ENCODE data around the gene LETM1. TPM values are rescaled to one million over a fixed set of nuclear protein-coding genes. Genes with fewer than 3 reads are reported as not detected.
"Not testable (repeated sequence)": the region's sequence is repeated elsewhere in the genome, so short reads cannot be mapped to it uniquely, and the experiment has no call there.

Gene LETM1
- total RNA-seq, 1 experiment from 2014 or later, result 63.9 TPM

DNA sequence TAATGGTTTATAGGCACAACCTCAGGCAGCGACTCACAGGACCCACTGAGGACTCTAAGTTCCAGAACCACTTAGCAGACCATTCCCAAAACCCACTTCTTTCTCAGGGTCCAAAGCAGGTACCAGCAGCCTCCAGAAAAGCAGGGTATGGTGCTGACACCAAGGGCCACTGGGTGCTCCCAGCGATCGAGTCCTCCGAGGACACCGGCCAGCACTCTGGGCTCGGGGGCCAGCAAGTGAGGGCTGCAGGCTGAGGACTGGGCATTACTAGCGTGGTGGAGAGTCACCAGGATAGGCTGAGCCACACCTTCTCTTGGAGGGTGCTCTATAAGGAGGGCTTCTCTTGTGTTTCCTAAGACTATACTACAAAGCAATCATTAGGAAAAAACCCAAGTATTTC, 19.3 kb downstream of the LETM1 start:
- peaks cover 74% of the 10 kb centered on the region for H3K36me3 Mint-ChIP-seq (ENCODE audit: insufficient read depth, unreplicated experiment)
- ChIA-PET POLR2A (no interaction called here), CTCF (no interaction called here)
- no peaks in the 10 kb centered on the region for H3K4me1 Mint-ChIP-seq (ENCODE audit: low read depth, unreplicated experiment)
- H3K27me3 Mint-ChIP-seq (ENCODE audit: insufficient read depth, unreplicated experiment), result no peaks in the 10 kb centered on the region
- Histone ChIP-seq H3K36me3 (ENCODE audit: control insufficient read depth, insufficient read depth, low read length) (no peaks in the 10 kb centered on the region; the same call in 1 of the 2 replicates), H3K4me1 (no peaks in the 10 kb centered on the region), H3K9me3 (no peaks in the 10 kb centered on the region), H3K27me3 (replicated peaks; ENCODE audit: control insufficient read depth, insufficient read depth, low read length) (no peaks in the 10 kb centered on the region), H3K4me3 (ENCODE audit: low read depth, low read length) (no peak overlapping the region)
- H3K27ac Mint-ChIP-seq (ENCODE audit: unreplicated experiment), result no peak overlapping the region
- intact Hi-C loops (cut with micrococcal nuclease; ENCODE audit: unreplicated experiment), result no loop called here
- BruUV-seq (replicated peaks), result no TSS peak
- H3K4me3 Mint-ChIP-seq (ENCODE audit: unreplicated experiment), result no peak overlapping the region
- no peaks in the 10 kb centered on the region for H3K9me3 Mint-ChIP-seq (ENCODE audit: unreplicated experiment)
- no peak for DNase-seq
- no peak for TF ChIP-seq CTCF (IDR thresholded peaks at IDR 0.05; ENCODE audit: insufficient read depth in 1 of 2, low read depth in 1 of 2, low read length in 1 of 2, severe bottlenecking in 1 of 2, unreplicated experiment in 1 of 2)

GRCh38 chr4:1835836-1836235, 20.1 kb downstream of the LETM1 start:
- H3K27me3 ChIP-seq (replicated peaks; ENCODE audit: control insufficient read depth, insufficient read depth, low read length); H3K4me1 Mint-ChIP-seq (ENCODE audit: low read depth, unreplicated experiment); H3K36me3 ChIP-seq (ENCODE audit: control insufficient read depth, insufficient read depth, low read length); H3K9me3 ChIP-seq; H3K4me3 ChIP-seq (ENCODE audit: low read depth, low read length); CTCF ChIA-PET; H3K4me3 Mint-ChIP-seq (ENCODE audit: unreplicated experiment); H3K4me1 ChIP-seq; H3K27ac Mint-ChIP-seq (ENCODE audit: unreplicated experiment); H3K27me3 Mint-ChIP-seq (ENCODE audit: insufficient read depth, unreplicated experiment); intact Hi-C loops (cut with micrococcal nuclease; ENCODE audit: unreplicated experiment); H3K9me3 Mint-ChIP-seq (ENCODE audit: unreplicated experiment); BruUV-seq (replicated peaks); DNase-seq: not testable (repeated sequence)
- peaks cover 82% of the 10 kb centered on the region for H3K36me3 Mint-ChIP-seq (ENCODE audit: insufficient read depth, unreplicated experiment)
- POLR2A ChIA-PET, result interaction anchor here (0.5 kb wide), 1 partner anchor 14 kb away, joined by 3 read pairs; no protein-coding TSS in a partner anchor

DNA sequence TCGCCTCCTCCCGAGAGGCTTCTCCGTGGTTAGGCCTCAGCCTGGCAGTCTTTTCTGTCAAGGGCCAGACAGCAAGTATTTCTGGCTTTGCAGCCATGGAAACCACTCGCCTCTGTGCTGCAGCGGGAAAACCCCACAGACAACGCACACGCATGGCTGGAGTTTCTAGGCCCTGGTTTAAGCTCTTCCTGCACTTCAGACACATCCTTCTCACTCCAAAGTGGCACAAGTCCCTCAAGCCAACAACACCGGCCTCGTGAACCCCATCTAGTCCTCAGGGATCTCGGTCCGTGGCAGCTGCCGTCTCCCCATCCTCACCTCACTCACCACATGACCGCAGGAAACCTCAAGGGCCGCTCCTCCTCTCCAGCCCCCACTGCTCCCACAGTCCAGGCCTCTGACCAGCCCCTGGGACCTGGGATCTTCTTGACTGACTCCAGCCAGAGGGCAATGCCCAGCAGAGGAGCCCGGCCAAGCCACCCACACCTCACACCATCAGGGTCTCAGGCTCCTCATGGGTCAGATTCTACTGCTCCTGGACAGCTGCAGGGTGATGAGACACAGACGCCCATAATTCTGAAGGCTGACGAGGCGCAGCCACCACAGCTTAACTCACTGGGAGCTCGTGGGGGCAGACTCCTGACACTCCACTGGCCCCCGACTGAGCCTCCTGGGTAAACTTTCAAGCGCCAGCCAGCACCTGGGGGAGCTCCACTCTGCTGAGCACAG, 21.7 kb downstream of the LETM1 start:
- Mint-ChIP-seq H3K36me3 (ENCODE audit: insufficient read depth, unreplicated experiment) (peaks cover 86% of the 10 kb centered on the region), H3K27ac (ENCODE audit: unreplicated experiment) (no peak overlapping the region), H3K27me3 (ENCODE audit: insufficient read depth, unreplicated experiment) (no peaks in the 10 kb centered on the region), H3K4me1 (ENCODE audit: low read depth, unreplicated experiment) (no peaks in the 10 kb centered on the region), H3K4me3 (ENCODE audit: unreplicated experiment) (no peak overlapping the region), H3K9me3 (ENCODE audit: unreplicated experiment) (peaks cover 9% of the 10 kb centered on the region)
- ChIA-PET POLR2A (no interaction called here), CTCF (no interaction called here)
- no peak overlapping the region for H3K4me3 ChIP-seq (ENCODE audit: low read depth, low read length)
- BruUV-seq (replicated peaks), result no TSS peak
- H3K27me3 ChIP-seq (replicated peaks; ENCODE audit: control insufficient read depth, insufficient read depth, low read length), result no peaks in the 10 kb centered on the region
- no peak for TF ChIP-seq CTCF (IDR thresholded peaks at IDR 0.05; ENCODE audit: insufficient read depth in 1 of 2, low read depth in 1 of 2, low read length in 1 of 2, severe bottlenecking in 1 of 2, unreplicated experiment in 1 of 2)
- DNase-seq, result no peak
- H3K4me1 ChIP-seq, result no peaks in the 10 kb centered on the region
- intact Hi-C loops (cut with micrococcal nuclease; ENCODE audit: unreplicated experiment), result no loop called here
- no peaks in the 10 kb centered on the region; the same call in none of the 2 replicates for H3K36me3 ChIP-seq (ENCODE audit: control insufficient read depth, insufficient read depth, low read length)
- H3K9me3 ChIP-seq, result no peaks in the 10 kb centered on the region
